Mesenchymal stem cell (in vitro differentiated cells and primary cell): ENCODE measurements around the gene SFMBT2.

ENCODE experiments used
- DNase-seq: peaks from one replicate; pipeline ENCODE4 v3.0.0-alpha.2; 2013
- H2AFZ ChIP-seq: one replicate; pipeline ENCODE4 v1.6.1; 2013; ENCODE audit warnings: low read depth, mild to moderate bottlenecking, control low read depth, inconsistent platforms, low read length, moderate library complexity
- H2AK5ac ChIP-seq: 2 replicates; pipeline ENCODE4 v1.6.1; 2013; ENCODE audit warnings: low read length, moderate library complexity, mild to moderate bottlenecking, inconsistent platforms; ENCODE audit not compliant: severe bottlenecking
- H2BK120ac ChIP-seq: one replicate; pipeline ENCODE4 v1.6.1; 2013; ENCODE audit warnings: low read depth, mild to moderate bottlenecking, inconsistent platforms, low read length, moderate library complexity
- H2BK12ac ChIP-seq, 2 experiments: one replicate each; pipeline ENCODE4 v1.6.1; 2013; ENCODE audit warnings: inconsistent platforms in 2 of 2, low read length in 2 of 2, mild to moderate bottlenecking in 2 of 2, moderate library complexity in 2 of 2, control low read depth in 1 of 2
- H2BK15ac ChIP-seq: one replicate; pipeline ENCODE4 v1.6.1; 2013; ENCODE audit warnings: mild to moderate bottlenecking, low read depth, inconsistent platforms; ENCODE audit not compliant: poor library complexity, severe bottlenecking
- H2BK5ac ChIP-seq: 2 replicates; pipeline ENCODE4 v1.6.1; 2013; ENCODE audit warnings: low read depth, mild to moderate bottlenecking, low read length, control low read depth, inconsistent platforms; ENCODE audit not compliant: poor library complexity, severe bottlenecking
- H3K14ac ChIP-seq, 2 experiments: one replicate each; pipeline ENCODE4 v1.6.1; 2013; ENCODE audit warnings: inconsistent platforms in 2 of 2, low read length in 2 of 2, control low read depth in 1 of 2, mild to moderate bottlenecking in 1 of 2, moderate library complexity in 1 of 2
- H3K18ac ChIP-seq, 2 experiments: one replicate each; pipeline ENCODE4 v1.6.1; 2013; ENCODE audit warnings: inconsistent platforms in 2 of 2, low read length in 2 of 2, control low read depth in 1 of 2, low read depth in 1 of 2, mild to moderate bottlenecking in 1 of 2
- H3K23ac ChIP-seq, 2 experiments: one replicate each; pipeline ENCODE4 v1.6.1; 2013; ENCODE audit warnings: inconsistent platforms in 2 of 2, low read length in 2 of 2, mild to moderate bottlenecking in 2 of 2, moderate library complexity in 2 of 2, control low read depth in 1 of 2
- H3K27ac ChIP-seq: 2 replicates; pipeline ENCODE4 v1.5.1; 2013; ENCODE audit warnings: mild to moderate bottlenecking, moderate library complexity, low read length, control low read depth, inconsistent platforms; ENCODE audit not compliant: poor library complexity, severe bottlenecking
- H3K27me3 ChIP-seq, 2 experiments: 2 replicates each; pipeline versions ENCODE4 v1.6.1 to v1.7.0; 2013; ENCODE audit warnings: low read length in 2 of 2, mild to moderate bottlenecking in 2 of 2, moderate library complexity in 2 of 2, control low read depth in 1 of 2, inconsistent platforms in 1 of 2; ENCODE audit not compliant: control insufficient read depth in 1 of 2, insufficient read depth in 1 of 2
- H3K36me3 ChIP-seq, 2 experiments: 2 replicates each; pipeline versions ENCODE4 v1.6.1 to v1.7.0; 2013; ENCODE audit warnings: low read length in 2 of 2, control low read depth in 1 of 2, inconsistent platforms in 1 of 2, low read depth in 1 of 2, mild to moderate bottlenecking in 1 of 2; ENCODE audit not compliant: insufficient read depth in 2 of 2, control insufficient read depth in 1 of 2
- H3K4ac ChIP-seq, 2 experiments: one replicate each; pipeline ENCODE4 v1.6.1; 2013; ENCODE audit warnings: inconsistent platforms in 2 of 2, low read length in 2 of 2, mild to moderate bottlenecking in 2 of 2, moderate library complexity in 2 of 2, control low read depth in 1 of 2, low read depth in 1 of 2
- H3K4me1 ChIP-seq: 2 replicates; pipeline ENCODE4 v1.6.1; 2013; ENCODE audit warnings: low read depth, low read length, control low read depth; ENCODE audit not compliant: control insufficient read depth, insufficient read depth
- H3K4me2 ChIP-seq: 2 replicates; pipeline ENCODE4 v1.6.1; 2013; ENCODE audit warnings: low read length, mild to moderate bottlenecking, inconsistent platforms; ENCODE audit not compliant: poor library complexity, severe bottlenecking
- H3K4me3 ChIP-seq, 2 experiments: 2 replicates each; pipeline versions ENCODE4 v1.5.1 to v1.7.0; 2013; ENCODE audit warnings: low read length in 2 of 2, mild to moderate bottlenecking in 2 of 2, control low read depth in 1 of 2, low read depth in 1 of 2; ENCODE audit not compliant: insufficient read depth in 1 of 2
- H3K79me1 ChIP-seq: replicated peaks from 2 replicates; pipeline ENCODE4 v1.6.1; 2013; ENCODE audit warnings: mild to moderate bottlenecking, control low read depth, low read length, inconsistent platforms; ENCODE audit not compliant: poor library complexity, severe bottlenecking
- H3K9ac ChIP-seq: 2 replicates; pipeline ENCODE4 v1.7.0; 2013; ENCODE audit warnings: mild to moderate bottlenecking, low read length, moderate library complexity
- H3K9me3 ChIP-seq: 2 replicates; pipeline ENCODE4 v1.7.0; 2013; ENCODE audit warnings: mild to moderate bottlenecking, low read length; ENCODE audit not compliant: control insufficient read depth
- H4K8ac ChIP-seq: one replicate; pipeline ENCODE4 v1.6.1; 2013; ENCODE audit warnings: inconsistent platforms, mild to moderate bottlenecking, low read length, moderate library complexity
- H4K91ac ChIP-seq: one replicate; pipeline ENCODE4 v1.6.1; 2013; ENCODE audit warnings: mild to moderate bottlenecking, low read length, inconsistent platforms
- WGBS: methylation state at CpG from one replicate; pipeline ENCODE4 v1.1.7; 2013; ENCODE audit warnings: mixed read lengths; 5-methylcytosine and 5-hydroxymethylcytosine counted together

Gene SFMBT2

DNA sequence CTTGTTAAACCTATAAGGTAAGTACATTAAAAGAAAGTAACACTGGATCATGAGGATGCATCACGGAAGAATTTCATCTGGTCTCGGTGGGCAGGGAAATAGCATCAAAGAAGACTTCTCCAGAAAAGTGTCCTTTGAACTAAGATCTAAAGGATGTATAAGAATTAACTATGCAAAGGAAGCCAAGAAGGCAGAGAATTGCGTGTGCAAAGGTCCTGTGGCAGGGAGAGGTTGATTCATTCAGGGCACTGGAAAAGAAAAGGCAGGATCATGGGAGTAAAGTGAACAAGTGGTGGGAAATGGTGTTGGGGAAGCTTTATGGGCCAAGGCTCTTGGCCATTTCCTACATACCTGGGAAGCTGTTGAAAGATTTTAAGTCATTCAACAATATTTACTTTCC, 288.3 kb downstream of the SFMBT2 start:
- Histone ChIP-seq H3K79me1 (no peaks in the 10 kb centered on the region), H3K36me3 (no peaks in the 10 kb centered on the region), H2BK12ac (no peak overlapping the region), H2BK120ac (no peak overlapping the region), H3K4ac (no peak overlapping the region), H3K4me2 (no peak overlapping the region), H3K27me3 (peaks cover 0 to 6% of the 10 kb centered on the region in 2 experiments), H3K4me1 (no peaks in the 10 kb centered on the region), H3K14ac (no peak overlapping the region), H3K18ac (no peak overlapping the region), H3K4me3 (no peak overlapping the region), H4K8ac (no peak overlapping the region), H3K9ac (no peak overlapping the region), H2BK15ac (no peak overlapping the region), H2AK5ac (no peak overlapping the region), H2BK5ac (no peak overlapping the region), H3K23ac (no peak overlapping the region), H4K91ac (no peak overlapping the region), H3K9me3 (no peaks in the 10 kb centered on the region), H2AFZ (no peak overlapping the region), H3K27ac (no peak overlapping the region)
- no peak for DNase-seq
- 100% methylated on average over 3 of the region's 3 CpGs for WGBS

DNA sequence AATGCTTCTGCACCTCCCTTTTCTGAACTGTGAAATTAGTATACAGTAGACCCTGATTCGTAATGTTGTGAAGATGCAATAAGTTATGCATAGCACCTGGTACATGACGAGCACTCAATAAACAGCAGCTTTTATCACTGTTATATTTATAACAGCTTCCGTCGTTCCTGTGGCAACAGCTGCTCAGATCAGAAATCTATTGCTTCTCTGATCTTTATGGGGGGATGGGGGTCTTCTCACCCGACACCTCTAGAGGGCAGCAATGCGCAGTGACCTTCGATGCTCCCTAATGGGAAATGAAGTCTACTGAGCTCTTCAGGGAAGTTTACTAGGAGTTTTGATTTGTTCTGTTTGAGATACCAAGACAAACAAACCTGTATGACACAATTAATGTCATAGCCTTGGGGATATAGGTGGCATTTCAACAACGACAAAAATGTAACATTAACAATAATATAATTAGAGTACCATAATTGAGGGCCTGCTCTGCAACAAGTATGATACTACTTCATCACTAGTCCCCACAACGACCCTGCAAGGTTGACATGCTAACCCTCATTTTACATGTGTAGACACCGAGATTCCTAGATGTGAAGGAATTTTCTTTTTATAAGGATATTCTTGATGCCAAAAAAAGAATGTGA, 289.6 kb downstream of the SFMBT2 start:
- H3K4me3 ChIP-seq: no peak overlapping the region
- no peak overlapping the region for H3K4me2 ChIP-seq
- no peak overlapping the region for H3K18ac ChIP-seq
- H2BK12ac ChIP-seq: no peak overlapping the region
- no peak overlapping the region for H3K14ac ChIP-seq
- H3K9me3 ChIP-seq: no peaks in the 10 kb centered on the region
- H2BK15ac ChIP-seq: no peak overlapping the region
- no peak overlapping the region for H4K91ac ChIP-seq
- peak; percentile 41 for DNase-seq
- no peaks in the 10 kb centered on the region for H3K79me1 ChIP-seq
- H2BK120ac ChIP-seq: no peak overlapping the region
- H3K4ac ChIP-seq: no peak overlapping the region
- H4K8ac ChIP-seq: no peak overlapping the region
- no peak overlapping the region for H3K23ac ChIP-seq
- H3K4me1 ChIP-seq: no peaks in the 10 kb centered on the region
- H2BK5ac ChIP-seq: no peak overlapping the region
- peaks cover 0 to 6% of the 10 kb centered on the region in 2 experiments for H3K27me3 ChIP-seq
- H3K9ac ChIP-seq: no peak overlapping the region
- H2AFZ ChIP-seq: no peak overlapping the region
- 29% methylated on average over 6 of the region's 10 CpGs for WGBS
- H3K36me3 ChIP-seq: no peaks in the 10 kb centered on the region
- H3K27ac ChIP-seq: no peak overlapping the region
- H2AK5ac ChIP-seq: no peak overlapping the region

DNA sequence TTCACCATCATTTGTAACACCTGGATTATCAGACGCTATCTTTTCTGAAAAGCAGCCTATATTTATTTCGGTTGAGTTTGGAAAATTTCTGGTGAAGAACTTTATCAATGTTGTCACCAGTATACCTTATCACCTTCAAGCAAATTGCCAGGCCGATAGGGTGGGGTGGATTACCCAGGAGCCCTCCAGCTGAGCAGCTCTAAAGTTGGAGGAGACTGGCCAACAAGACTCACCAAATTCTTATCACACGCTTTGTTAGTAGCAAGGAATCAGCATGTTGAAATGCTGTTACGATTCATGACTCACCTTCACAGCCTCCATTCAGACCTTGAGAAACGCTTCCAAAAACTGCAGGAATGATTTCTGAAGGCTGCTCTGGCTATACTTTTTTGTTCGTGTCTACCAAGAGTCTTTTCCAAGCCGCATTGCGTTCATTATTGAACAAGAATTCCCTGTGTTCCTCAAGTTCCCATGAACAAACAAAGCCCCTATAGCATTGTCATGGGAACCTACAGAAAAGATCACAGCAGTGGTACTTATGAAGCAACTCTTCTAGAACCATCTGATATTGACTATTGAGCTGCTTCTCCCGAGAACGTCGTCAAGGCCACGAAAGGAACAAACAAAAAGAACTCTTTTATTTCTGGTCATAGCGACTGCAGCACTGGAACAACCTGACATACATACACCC, 291.4 kb downstream of the SFMBT2 start:
- Histone ChIP-seq H2BK5ac (no peak overlapping the region), H3K9ac (no peak overlapping the region), H3K4me3 (no peak overlapping the region), H3K18ac (no peak overlapping the region), H3K23ac (no peak overlapping the region), H3K14ac (no peak overlapping the region), H3K4me2 (no peak overlapping the region), H3K27me3 (peaks cover 0 to 10% of the 10 kb centered on the region in 2 experiments), H2BK12ac (no peak overlapping the region), H3K27ac (no peak overlapping the region), H2BK15ac (no peak overlapping the region), H4K91ac (no peak overlapping the region), H3K9me3 (no peaks in the 10 kb centered on the region), H2BK120ac (no peak overlapping the region), H3K4ac (no peak overlapping the region), H3K4me1 (no peaks in the 10 kb centered on the region), H2AK5ac (no peak overlapping the region), H2AFZ (no peak overlapping the region), H4K8ac (no peak overlapping the region), H3K79me1 (no peaks in the 10 kb centered on the region), H3K36me3 (no peaks in the 10 kb centered on the region)
- 88% methylated on average over 13 of the region's 14 CpGs for WGBS
- DNase-seq: no peak

DNA sequence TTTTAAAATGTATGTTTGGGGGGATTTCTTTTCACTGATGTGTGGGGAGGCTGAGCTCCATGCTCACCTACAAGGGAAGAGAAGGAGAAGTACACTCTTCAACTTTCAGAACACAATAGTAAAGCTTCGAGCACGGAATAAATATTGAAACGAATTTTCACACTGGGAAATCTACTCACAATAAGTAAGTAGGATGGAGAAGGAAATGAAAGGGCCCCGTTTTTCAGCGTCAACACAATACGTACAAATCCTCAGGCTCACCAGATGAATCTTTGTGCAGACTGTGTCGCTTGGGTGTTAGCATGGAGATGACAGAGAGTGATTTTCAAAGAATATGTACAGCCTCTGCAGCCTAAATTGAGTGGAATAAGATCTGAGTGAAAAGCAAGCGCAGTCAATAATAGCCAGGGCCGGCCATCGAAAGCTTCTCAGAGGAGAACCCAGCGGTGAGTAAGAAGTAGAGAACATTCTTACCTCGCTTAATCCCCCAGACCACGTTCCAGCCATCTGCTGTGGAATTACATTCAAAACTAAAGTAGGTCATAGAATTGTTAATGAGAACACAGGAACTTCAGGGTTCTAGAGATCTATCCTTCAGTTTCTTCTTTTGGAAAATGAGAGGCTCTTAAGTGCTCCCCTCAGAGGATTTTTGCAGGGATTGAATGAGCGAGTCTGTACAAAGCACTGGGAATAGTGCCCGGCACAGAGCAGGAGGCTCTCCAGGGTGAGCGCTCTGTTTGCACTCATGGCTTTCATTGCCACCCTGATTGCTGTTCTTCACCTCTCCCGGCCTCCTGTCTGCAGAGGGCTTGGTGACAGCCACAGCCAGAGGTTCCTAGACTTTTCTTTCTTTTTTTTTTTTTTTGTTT, 292.8 kb downstream of the SFMBT2 start:
- Histone ChIP-seq H3K18ac (no peak overlapping the region), H3K4ac (no peak overlapping the region), H3K36me3 (no peaks in the 10 kb centered on the region), H3K9ac (no peak overlapping the region), H2AFZ (no peak overlapping the region), H2BK15ac (no peak overlapping the region), H4K91ac (no peak overlapping the region), H2AK5ac (no peak overlapping the region), H2BK12ac (no peak overlapping the region), H3K4me1 (no peaks in the 10 kb centered on the region), H3K4me2 (no peak overlapping the region), H4K8ac (no peak overlapping the region), H2BK120ac (no peak overlapping the region), H3K23ac (no peak overlapping the region), H3K14ac (no peak overlapping the region), H3K27me3 (peaks cover 0 to 5% of the 10 kb centered on the region in 2 experiments), H3K79me1 (no peaks in the 10 kb centered on the region), H3K4me3 (no peak overlapping the region), H3K27ac (no peak overlapping the region), H3K9me3 (no peaks in the 10 kb centered on the region), H2BK5ac (no peak overlapping the region)
- DNase-seq: no peak
- 90% methylated on average over 12 of the region's 17 CpGs for WGBS
